ENCODE data around the gene LRBA. TPM values are rescaled to one million over a fixed set of nuclear protein-coding genes. Genes with fewer than 3 reads are reported as not detected.
"Not testable (repeated sequence)": the region's sequence is repeated elsewhere in the genome, so short reads cannot be mapped to it uniquely, and the experiment has no call there.

LRBA gene
- total RNA-seq, 4 donors from 2014 or later: 13.3 to 21.2 (median 20.1) TPM

GRCh38 chr4:150514709-150515108, 500.4 kb downstream of the LRBA start:
- Histone ChIP-seq H3K27ac (replicated peaks in 1 of 4) (no peak overlapping the region), H3K4me1 (peaks cover 0 to 12% (median 0%) of the 10 kb centered on the region in 4 donors), H3K9me3 (no peaks in the 10 kb centered on the region), H3K4me3 (no peak overlapping the region), H3K36me3 (no peaks in the 10 kb centered on the region), H3K27me3 (no peaks in the 10 kb centered on the region)
- intact Hi-C loops (cut with DNase I): no loop called here
- no peak for DNase-seq (ENCODE audit: extremely low spot score)
- 92% methylated on average over 6 of the region's 6 CpGs for WGBS
- TF ChIP-seq EP300 (IDR thresholded peaks at IDR 0.05) (no peak), POLR2AphosphoS5 (IDR thresholded peaks at IDR 0.05) (no peak), POLR2A (IDR thresholded peaks at IDR 0.05; ENCODE audit: low read depth) (no peak), CTCF (IDR thresholded peaks at IDR 0.05) (no peak)

GRCh38 chr4:150510176-150510865, 504.8 kb downstream of the LRBA start:
- Histone ChIP-seq H3K27me3 (no peaks in the 10 kb centered on the region), H3K27ac (replicated peaks in 1 of 4) (peak overlapping the region; percentile 9 to 31 (median 24)), H3K4me3 (peak overlapping the region in 3 of 4 donors; percentile 20 to 37 (median 24)), H3K4me1 (peaks cover 0 to 12% (median 0%) of the 10 kb centered on the region in 4 donors), H3K36me3 (no peaks in the 10 kb centered on the region), H3K9me3 (no peaks in the 10 kb centered on the region)
- WGBS: 36% methylated on average over 6 of the region's 6 CpGs
- DNase-seq (ENCODE audit: extremely low spot score): no peak
- intact Hi-C loops (cut with DNase I): no loop called here
- TF ChIP-seq POLR2AphosphoS5 (IDR thresholded peaks at IDR 0.05): no peak
- no peak for TF ChIP-seq EP300 (IDR thresholded peaks at IDR 0.05)
- no peak for TF ChIP-seq POLR2A (IDR thresholded peaks at IDR 0.05; ENCODE audit: low read depth)

GRCh38 chr4:150507656-150508055, 507.4 kb downstream of the LRBA start:
- H3K36me3 ChIP-seq; H3K27ac ChIP-seq (replicated peaks in 1 of 4); H3K27me3 ChIP-seq; H3K4me3 ChIP-seq; DNase-seq (ENCODE audit: extremely low spot score); intact Hi-C loops (cut with DNase I); H3K9me3 ChIP-seq: not testable (repeated sequence)
- H3K4me1 ChIP-seq: peaks cover 0 to 12% (median 0%) of the 10 kb centered on the region in 4 donors
- WGBS: 98% methylated on average over 3 of the region's 3 CpGs

GRCh38 chr4:150501983-150502382, 513.1 kb downstream of the LRBA start:
- Histone ChIP-seq H3K4me3 (no peak overlapping the region), H3K4me1 (no peaks in the 10 kb centered on the region), H3K27me3 (no peaks in the 10 kb centered on the region), H3K27ac (replicated peaks in 1 of 4) (no peak overlapping the region), H3K36me3 (no peaks in the 10 kb centered on the region), H3K9me3 (peaks cover 0 to 4% (median 0%) of the 10 kb centered on the region in 4 donors)
- no peak for TF ChIP-seq CTCF (IDR thresholded peaks at IDR 0.05)
- TF ChIP-seq POLR2A (IDR thresholded peaks at IDR 0.05; ENCODE audit: low read depth): no peak
- TF ChIP-seq POLR2AphosphoS5 (IDR thresholded peaks at IDR 0.05): no peak
- no peak for TF ChIP-seq EP300 (IDR thresholded peaks at IDR 0.05)
- intact Hi-C loops (cut with DNase I): no loop called here
- no peak for DNase-seq (ENCODE audit: extremely low spot score)

- WGBS: 90% methylated on average over 6 of the region's 6 CpGs
- no peaks in the 10 kb centered on the region for H3K36me3 ChIP-seq
- H3K9me3 ChIP-seq: peaks cover 0 to 4% (median 0%) of the 10 kb centered on the region in 4 donors
- intact Hi-C loops (cut with DNase I): no loop called here
- no peaks in the 10 kb centered on the region for H3K27me3 ChIP-seq
- no peak overlapping the region for H3K27ac ChIP-seq (replicated peaks in 1 of 4)
- TF ChIP-seq EP300 (IDR thresholded peaks at IDR 0.05) (no peak), POLR2AphosphoS5 (IDR thresholded peaks at IDR 0.05) (no peak), CTCF (IDR thresholded peaks at IDR 0.05) (no peak), POLR2A (IDR thresholded peaks at IDR 0.05; ENCODE audit: low read depth) (no peak)
- no peaks in the 10 kb centered on the region for H3K4me1 ChIP-seq
- no peak overlapping the region for H3K4me3 ChIP-seq
- DNase-seq (ENCODE audit: extremely low spot score): no peak
Measured at GRCh38 chr4:150501009-150501727, 513.9 kb downstream of the LRBA start.
